HL-60 (cell line): ENCODE data around the gene ABCC8.

Experiments used
- POLR2AphosphoS5 ChIP-seq: IDR thresholded peaks from 2 replicates; pipeline ENCODE4 v1.6.1; 2012; ENCODE audit warnings: low read depth
- SPI1 ChIP-seq: IDR thresholded peaks from 2 replicates; pipeline ENCODE4 v1.6.1; 2012; ENCODE audit warnings: low read depth, mild to moderate bottlenecking, borderline replicate concordance
- TF ChIP-seq, protein P1 (sequence below): IDR thresholded peaks from one replicate; pipeline ENCODE4 v1.5.1; 2011; ENCODE audit warnings: low read length, control low read depth, inconsistent platforms; ENCODE audit not compliant: insufficient read depth
- TF ChIP-seq, protein P2 (sequence below): IDR thresholded peaks from 2 replicates; pipeline ENCODE4 v1.6.1; 2012; ENCODE audit warnings: low read depth; ENCODE audit not compliant: insufficient replicate concordance

- TF ChIP-seq, protein P1, sequence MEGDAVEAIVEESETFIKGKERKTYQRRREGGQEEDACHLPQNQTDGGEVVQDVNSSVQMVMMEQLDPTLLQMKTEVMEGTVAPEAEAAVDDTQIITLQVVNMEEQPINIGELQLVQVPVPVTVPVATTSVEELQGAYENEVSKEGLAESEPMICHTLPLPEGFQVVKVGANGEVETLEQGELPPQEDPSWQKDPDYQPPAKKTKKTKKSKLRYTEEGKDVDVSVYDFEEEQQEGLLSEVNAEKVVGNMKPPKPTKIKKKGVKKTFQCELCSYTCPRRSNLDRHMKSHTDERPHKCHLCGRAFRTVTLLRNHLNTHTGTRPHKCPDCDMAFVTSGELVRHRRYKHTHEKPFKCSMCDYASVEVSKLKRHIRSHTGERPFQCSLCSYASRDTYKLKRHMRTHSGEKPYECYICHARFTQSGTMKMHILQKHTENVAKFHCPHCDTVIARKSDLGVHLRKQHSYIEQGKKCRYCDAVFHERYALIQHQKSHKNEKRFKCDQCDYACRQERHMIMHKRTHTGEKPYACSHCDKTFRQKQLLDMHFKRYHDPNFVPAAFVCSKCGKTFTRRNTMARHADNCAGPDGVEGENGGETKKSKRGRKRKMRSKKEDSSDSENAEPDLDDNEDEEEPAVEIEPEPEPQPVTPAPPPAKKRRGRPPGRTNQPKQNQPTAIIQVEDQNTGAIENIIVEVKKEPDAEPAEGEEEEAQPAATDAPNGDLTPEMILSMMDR: no peak
- TF ChIP-seq SPI1 (no peak), POLR2AphosphoS5 (no peak)
- TF ChIP-seq, protein P2, sequence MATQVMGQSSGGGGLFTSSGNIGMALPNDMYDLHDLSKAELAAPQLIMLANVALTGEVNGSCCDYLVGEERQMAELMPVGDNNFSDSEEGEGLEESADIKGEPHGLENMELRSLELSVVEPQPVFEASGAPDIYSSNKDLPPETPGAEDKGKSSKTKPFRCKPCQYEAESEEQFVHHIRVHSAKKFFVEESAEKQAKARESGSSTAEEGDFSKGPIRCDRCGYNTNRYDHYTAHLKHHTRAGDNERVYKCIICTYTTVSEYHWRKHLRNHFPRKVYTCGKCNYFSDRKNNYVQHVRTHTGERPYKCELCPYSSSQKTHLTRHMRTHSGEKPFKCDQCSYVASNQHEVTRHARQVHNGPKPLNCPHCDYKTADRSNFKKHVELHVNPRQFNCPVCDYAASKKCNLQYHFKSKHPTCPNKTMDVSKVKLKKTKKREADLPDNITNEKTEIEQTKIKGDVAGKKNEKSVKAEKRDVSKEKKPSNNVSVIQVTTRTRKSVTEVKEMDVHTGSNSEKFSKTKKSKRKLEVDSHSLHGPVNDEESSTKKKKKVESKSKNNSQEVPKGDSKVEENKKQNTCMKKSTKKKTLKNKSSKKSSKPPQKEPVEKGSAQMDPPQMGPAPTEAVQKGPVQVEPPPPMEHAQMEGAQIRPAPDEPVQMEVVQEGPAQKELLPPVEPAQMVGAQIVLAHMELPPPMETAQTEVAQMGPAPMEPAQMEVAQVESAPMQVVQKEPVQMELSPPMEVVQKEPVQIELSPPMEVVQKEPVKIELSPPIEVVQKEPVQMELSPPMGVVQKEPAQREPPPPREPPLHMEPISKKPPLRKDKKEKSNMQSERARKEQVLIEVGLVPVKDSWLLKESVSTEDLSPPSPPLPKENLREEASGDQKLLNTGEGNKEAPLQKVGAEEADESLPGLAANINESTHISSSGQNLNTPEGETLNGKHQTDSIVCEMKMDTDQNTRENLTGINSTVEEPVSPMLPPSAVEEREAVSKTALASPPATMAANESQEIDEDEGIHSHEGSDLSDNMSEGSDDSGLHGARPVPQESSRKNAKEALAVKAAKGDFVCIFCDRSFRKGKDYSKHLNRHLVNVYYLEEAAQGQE: no peak
These were observed 64.0 kb downstream of the ABCC8 start for GRCh38 chr11:17412488-17413180.
